Measurements from ENCODE around the gene TMEM50B. TPM values are rescaled to one million over a fixed set of nuclear protein-coding genes. Genes with fewer than 3 reads are reported as not detected.
A peak's percentile ranks its signal among the peaks of the same experiment; 100 is the strongest.
"Not testable (repeated sequence)": the region's sequence is repeated elsewhere in the genome, so short reads cannot be mapped to it uniquely, and the experiment has no call there.

The TMEM50B gene
- polyA plus RNA-seq, 4 donors, result 49.1 to 85.3 (median 56.4) TPM

DNA sequence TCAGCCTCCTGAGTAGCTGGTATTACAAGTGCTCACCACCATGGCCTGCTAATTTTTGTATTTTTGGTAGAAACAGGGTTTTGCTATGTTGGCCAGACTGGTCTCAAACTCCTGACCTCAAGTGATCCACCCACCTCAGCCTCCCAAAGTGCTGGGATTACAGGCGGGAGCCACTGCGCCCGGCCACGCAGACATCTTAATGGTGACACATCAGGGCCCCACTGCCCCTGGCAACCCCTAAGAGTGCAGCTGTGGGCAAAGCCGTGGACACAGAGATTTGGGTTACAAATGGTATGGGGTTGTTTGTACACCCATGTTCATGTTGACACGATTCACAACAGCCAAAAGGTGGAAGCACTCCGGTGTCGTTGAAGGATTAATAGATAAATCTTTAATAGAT lies 46.8 kb downstream of the TMEM50B start:
- no peak for DNase-seq (ENCODE audit: low read depth in 4 of 4, low spot score in 2 of 4)

DNA sequence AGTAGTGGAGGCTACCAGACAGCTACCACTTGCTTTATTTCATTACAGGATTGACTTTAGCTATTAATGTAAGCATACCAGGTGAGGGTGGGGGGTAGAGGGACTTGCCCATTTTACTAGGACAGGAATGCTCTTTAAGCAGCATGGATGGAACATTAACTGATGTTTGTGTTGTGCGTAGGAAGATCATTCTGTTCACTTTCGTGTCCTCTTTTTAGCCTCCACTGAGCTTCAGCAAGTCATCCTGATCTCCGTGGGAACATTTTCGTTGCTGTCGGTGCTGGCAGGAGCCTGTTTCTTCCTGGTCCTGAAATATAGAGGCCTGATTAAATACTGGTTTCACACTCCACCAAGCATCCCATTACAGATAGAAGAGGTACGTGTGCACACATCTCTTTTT lies 47.3 kb downstream of the TMEM50B start:
- DNase-seq (ENCODE audit: low read depth in 4 of 4, low spot score in 2 of 4), result no peak

DNA sequence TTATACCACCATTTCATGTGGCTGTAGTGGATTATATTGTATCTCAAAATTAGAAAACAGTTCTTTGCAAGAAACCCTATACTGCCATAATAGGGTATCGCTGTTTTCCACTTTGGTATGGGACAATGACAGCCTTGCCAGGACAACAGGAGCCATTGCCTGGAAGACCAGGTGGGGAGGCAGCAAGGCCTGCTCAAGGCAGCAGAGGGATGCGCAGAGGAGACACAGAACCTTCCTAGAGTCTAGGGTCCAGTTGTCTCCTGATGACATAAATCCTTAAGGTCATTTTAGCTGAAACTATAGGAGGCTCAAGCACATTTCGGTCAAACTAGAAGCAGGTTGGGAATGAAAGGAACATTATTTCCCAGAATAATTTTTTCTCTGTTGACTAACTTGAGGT lies 48.9 kb downstream of the TMEM50B start:
- no peak for DNase-seq (ENCODE audit: low read depth in 4 of 4, low spot score in 2 of 4)

DNA sequence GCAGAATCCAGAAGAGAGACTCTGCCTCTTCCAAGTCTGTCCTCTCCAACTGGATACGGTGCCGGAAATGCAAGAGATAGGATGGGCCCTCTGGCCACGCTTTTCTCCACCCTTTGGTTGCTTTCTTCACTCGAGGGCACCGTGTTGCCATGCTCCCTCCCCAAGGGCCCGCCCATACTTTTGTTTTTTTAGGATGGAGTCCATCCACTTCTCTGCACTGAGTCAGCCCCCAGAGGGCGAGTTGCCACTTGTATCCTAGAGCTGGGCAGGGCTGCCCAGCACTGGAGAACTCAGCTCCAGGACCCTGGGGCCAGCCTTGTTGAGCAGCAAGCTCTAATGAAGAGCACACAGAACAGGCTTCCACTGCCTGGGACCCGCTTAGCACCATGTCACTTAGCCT lies 51.1 kb downstream of the TMEM50B start:
- DNase-seq (ENCODE audit: low read depth in 4 of 4, low spot score in 2 of 4), result no peak

DNA sequence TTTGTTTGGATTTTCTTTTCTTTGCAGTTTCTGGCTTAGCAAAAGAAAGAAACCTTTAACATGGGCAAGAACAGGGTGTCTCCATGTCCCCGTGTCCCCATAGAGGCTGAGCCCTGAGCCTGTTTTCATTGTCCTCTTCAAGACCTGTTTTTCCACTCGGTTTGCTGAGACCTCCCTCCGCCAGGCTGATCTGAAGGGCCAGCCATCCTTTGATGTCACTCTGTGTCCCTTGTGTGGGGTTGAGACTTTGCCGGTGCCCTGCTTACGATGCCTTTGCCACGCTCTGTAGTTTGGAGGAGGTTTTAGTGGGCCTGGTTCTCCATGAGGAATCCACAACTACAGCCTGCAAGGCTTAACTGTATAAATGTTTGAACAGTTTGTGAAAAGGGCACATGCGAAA lies 52.7 kb downstream of the TMEM50B start:
- no peak for DNase-seq (ENCODE audit: low read depth in 4 of 4, low spot score in 2 of 4)

DNA sequence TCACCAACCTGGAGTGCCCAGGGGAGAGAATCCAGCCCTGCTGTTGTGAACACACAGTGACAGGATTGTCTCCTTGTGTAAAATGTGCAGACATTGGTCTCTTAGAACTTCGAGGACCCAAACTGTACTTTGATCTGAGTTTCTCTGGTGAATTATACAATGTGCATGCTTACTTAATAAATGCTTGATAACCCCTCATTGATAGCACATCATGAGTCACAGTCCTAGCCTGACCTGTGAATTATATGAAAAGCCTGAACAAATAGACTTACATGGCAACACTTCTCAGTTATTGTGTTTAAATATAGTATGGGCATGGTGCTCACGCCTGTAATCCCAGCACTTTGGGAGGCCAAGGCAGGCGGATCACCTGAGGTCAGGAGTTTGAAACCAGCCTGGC lies 53.9 kb downstream of the TMEM50B start:
- no peak for DNase-seq (ENCODE audit: low read depth in 4 of 4, low spot score in 2 of 4)

DNA sequence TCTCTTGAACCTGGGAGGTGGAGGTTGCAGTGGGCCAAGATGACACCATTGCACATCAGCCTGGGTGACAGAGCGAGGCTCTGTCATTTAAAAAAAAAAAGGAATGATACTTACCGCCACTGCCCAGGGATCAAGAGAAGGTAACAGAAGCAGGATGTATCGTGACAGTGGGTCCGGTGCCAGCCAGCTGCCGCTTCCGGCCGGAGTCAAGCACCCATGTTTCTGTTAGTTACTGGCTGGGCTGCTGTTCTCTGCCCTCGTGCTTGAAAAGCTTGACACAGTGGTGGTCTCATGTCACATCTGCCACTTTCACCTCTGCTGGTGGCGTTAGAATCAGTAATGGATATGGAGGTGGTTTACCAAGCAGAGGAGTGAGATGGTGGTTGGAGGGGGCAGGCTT lies 55.6 kb downstream of the TMEM50B start:
- DNase-seq (ENCODE audit: low read depth in 4 of 4, low spot score in 2 of 4), result no peak

DNA sequence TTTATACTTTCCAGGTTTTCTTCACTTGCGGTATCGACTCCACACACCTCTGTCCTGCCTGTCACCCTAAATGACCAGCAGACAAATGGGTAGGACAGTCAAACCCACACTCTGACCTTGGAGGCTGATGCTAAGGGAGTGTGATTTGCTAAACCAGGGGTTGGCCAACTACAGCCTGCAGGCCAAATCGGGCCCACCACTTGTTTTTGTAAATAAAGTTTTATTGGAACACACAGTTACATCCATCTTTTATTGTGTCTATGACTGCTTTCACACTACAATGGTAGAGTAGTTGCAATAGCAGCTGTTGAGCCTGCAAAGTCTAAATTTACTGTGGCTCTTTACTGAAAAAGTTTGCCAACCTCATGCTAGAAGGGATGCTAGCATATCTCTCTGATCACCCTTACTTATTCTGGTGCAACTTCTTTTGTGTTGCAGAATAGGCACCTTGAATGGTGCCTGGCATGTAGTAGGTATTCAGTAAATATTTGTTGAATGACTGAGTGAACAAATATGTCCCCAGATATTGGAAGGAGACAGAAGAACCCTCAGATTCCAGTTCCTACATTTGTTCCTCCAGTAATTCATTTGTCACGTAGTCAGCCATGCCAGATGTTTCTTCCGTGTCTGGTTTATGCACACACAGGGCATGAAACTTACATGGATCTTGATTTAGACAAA lies 57.9 kb downstream of the TMEM50B start:
- no peak for DNase-seq (ENCODE audit: low read depth in 4 of 4, low spot score in 2 of 4)

DNA sequence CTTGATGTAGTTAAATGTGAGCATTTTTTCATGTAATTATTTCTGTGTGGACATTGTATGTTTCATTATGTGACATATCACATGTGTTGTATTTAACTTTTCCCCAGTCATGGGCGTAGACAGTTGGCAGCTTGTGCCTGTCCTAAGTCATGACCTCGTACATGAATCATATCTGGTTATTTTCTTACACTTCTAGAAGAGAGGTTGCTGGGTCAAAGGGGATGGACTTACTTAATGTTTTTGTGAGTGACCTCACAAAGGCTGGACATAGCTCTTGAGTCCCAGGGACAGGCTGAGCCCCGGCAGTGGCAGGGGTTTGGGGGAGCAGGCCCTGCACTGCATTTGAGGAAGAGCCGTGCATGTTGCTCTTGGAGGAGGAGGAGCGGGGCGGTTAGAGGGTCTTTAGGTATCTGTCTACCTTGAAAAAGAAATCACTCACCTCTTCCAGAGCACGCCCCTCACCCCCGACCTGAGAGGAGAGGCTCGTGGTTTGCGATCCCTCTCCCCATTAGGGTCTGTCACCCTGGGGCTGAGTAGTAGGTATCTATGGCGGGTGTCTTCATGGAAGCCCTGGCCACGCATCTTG lies 60.1 kb downstream of the TMEM50B start:
- DNase-seq (ENCODE audit: low read depth in 4 of 4, low spot score in 2 of 4), result no peak

DNA sequence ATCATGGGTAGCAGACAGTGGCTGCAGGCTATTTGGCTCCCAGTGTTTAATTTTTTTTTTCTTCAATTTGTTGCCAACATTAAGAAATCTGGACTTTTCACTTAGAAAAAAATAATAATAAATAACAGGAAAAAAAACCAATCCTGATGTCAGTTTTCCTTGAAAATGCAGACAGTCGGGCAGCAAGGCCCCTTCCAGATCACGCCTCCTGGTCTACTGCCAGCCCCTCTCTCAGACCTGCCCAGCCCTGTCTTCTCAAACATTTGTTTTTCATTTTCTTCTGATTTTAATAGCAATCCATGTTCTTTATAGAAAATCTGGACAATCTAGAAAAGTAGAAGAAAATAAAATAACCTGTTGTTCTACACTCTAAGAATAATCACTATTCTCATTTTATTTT lies 61.1 kb downstream of the TMEM50B start:
- no peak for DNase-seq (ENCODE audit: low read depth in 4 of 4, low spot score in 2 of 4)

DNA sequence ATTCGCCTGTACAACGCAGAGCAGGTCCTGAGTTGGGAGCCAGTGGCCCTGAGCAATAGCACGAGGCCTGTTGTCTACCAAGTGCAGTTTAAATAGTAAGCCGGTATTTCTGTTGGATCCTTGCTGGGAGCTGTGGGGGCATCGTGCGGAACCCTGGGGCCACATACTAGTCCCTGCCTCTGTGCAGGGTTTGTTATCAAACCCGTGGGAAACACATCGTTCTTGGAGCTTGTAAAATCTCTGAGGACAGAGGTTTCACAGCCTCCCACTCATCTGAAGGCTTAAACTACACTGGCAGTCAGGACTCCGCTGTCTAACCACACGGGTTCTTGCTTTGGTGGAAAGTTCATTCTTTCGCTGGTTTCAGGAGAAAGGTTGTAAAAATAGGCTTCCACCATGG lies 64.8 kb downstream of the TMEM50B start:
- no peak for DNase-seq (ENCODE audit: low read depth in 4 of 4, low spot score in 2 of 4)

DNA sequence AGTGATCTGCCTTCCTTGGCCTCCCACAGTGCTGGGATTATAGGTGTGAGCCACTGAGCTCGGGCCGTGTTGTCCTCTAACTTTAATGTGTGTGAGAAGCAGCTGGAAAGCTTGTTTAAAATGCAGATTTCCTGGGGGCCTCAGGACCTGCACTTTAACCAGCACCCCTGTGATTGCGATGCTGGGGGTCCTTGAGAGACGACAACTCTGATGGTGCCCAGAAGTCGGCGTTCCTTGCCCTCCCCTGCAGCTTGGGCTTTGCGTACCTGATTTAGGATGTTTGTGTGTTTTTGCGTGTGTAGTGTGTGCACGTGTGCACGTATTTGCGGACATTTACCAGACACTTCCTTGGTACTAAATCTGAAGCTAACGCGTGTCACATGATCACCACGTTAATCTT lies 65.7 kb downstream of the TMEM50B start:
- DNase-seq (ENCODE audit: low read depth in 4 of 4, low spot score in 2 of 4), result no peak

DNA sequence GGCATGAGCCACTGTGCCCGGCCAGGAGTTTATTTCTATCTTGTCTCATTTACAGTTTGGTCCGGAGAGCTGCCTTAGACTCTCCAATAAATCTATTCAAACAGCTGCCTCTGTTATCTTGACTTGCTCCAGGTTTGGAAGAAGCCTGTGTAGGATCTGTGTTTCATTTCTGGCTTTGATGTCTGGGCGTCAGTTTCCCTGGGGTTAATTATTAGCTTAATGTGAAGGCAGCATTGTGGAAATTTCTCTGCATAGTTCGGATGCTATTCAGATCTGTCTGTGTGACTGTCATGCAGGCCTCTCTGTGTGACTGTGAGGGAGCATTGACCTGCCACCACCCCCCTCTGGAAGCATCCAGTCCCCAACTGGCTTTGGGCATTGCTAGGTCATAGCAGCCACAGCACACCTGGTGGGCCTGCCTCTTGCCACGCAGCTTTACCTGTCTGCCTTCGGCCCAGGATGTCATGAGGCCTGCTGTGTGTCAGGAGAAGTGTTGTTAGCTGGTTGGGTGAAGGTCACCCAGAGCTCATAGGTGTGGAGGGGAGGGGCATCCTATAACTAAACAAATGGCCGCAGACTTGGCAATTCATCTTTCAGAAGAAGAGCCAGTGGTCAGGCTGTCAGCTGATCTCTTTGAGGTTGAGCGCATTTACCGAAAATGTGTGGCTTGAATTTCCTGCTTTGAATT lies 66.8 kb downstream of the TMEM50B start:
- no peak for DNase-seq (ENCODE audit: low read depth in 4 of 4, low spot score in 2 of 4)

DNA sequence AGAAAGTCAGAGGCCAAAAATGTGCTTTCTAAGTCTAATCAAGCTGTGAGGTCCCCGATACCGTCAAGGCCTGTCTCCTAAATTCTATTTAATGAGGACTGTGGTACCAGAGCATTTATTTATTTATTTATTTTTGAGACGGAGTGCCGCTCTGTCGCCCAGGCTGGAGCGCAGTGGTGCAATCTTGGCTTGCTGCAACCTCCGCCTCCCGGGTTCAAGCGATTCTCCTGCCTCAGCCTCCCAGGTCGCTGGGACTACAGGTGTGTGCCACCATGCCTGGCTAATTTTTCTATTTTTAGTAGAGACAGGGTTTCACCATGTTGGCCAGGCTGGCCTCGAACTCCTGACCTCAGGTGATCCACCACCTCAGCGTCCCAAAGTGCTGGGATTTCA lies 67.3 kb downstream of the TMEM50B start:
- not testable (repeated sequence) for DNase-seq (ENCODE audit: low read depth in 4 of 4, low spot score in 2 of 4)

DNA sequence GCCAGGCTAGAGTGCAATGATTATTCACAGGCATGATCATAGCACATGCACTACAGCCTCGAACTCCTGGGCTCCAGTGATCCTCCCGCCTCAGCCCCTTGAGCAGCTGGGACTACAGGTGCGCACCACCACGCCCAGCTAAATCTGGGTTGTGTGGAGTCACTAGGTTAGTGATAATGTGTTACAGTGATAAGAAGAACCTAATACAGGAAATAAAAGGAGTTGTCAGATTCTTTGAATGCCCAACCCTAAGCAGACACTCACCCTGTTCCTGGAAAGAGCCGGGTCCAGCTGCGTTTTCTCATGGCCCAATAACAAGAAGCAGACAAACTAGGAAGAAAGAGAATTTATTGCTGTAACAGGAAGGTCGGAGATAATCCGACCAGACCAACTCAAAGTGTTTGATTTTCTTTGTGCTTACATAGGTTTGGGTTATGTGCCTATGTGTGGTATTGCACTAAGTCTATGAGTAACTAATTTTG lies 67.8 kb downstream of the TMEM50B start:
- DNase-seq (ENCODE audit: low read depth in 4 of 4, low spot score in 2 of 4), result no peak

DNA sequence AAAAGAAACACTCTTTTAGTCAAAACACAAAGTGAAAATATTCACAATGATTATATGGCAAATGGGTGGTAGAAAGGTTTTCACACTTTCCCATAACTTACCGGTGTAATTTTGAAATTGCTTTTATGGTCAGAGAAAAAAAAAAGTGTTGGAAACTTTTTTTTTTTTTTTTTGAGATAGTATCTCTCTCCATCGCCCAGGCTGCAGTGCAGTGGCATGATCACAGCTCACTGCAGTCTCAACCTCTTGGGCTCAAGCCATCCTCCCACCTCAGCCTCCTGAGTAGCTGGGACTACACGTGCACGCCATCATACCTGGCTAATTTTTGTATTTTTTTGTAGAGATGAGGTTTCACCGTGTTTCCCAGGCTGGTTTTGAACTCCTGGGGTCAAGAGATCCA lies 73.3 kb downstream of the TMEM50B start:
- DNase-seq (ENCODE audit: low read depth in 4 of 4, low spot score in 2 of 4), result no peak

DNA sequence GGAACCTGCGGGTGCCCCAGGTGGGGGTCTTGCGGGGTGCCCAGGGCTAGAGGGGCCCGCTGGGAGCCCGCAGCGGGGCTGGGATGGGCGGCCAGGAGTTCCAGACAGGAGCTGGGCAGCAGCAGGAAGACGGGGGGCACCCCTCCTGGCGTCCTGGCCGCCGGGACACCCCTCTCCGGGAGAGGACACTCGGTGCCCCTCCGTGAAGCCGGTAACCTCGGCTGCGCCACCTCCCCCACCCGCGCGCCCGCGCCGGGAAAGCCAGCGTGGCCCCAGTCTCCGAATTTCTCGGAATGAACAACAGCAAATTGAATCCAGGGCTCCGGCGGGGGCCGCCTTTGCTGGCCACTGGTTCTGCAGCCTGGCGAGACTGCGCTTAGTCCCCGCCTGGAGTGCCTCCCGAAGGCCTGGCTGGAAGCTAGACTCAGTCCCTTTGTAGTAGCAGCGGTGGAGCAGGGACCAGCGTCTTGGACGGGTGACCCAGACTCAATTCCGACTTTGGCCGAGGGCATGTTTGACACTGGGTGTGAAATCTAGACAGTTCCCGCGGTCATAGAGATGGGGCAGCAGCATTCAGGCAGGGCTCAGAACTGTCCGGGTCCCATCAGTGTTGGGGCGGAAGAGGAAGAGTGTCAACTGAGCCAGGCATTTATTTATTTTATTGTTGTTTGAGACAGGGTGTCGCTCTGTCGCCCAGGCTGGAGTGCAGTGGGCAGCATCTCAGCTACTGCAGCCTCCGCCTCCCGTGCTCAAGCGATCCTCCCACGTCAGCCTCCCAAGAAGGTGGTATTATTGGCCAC lies 75.8 kb downstream of the TMEM50B start:
- DNase-seq (ENCODE audit: low read depth in 4 of 4, low spot score in 2 of 4), result peak in 2 of 4 donors; percentile 39 to 68

DNA sequence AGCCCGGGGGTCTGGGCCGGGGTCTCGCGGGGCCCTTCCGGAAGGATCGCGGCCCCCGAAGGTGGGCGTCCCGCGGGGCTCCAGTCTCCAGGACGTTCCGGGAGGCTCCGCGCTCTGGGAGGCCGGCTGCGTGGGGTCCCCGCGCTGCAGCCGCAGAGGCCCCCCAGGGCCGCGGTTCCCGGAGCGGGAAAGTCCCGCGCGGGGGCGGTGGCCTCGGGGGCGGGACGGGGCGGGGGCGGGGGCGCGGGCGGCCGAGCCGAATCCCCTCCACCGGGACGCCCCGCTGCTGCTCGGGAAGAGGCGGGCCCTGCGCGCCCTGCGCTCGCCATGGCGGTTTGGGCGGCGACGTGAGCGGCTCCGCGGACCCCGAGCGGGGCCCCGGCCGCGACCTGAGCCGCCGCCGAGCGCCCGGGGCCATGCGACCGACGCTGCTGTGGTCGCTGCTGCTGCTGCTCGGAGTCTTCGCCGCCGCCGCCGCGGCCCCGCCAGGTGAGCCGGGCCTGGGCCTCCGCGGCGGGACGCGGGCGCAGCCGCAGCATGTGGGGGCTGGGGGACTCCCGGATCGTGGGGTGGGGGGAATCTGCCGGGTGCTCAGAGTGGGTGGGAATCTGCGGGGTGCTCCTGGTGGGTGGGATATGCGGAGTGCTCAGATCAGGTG lies 76.5 kb downstream of the TMEM50B start, which contains the start of gene IFNGR2:
IFNGR2 (plus strand) TSS at position 286 of the 658 bp plus-strand sequence; CDS start at position 417, 131 bp downstream.
- DNase-seq (ENCODE audit: low read depth in 4 of 4, low spot score in 2 of 4), result no peak

DNA sequence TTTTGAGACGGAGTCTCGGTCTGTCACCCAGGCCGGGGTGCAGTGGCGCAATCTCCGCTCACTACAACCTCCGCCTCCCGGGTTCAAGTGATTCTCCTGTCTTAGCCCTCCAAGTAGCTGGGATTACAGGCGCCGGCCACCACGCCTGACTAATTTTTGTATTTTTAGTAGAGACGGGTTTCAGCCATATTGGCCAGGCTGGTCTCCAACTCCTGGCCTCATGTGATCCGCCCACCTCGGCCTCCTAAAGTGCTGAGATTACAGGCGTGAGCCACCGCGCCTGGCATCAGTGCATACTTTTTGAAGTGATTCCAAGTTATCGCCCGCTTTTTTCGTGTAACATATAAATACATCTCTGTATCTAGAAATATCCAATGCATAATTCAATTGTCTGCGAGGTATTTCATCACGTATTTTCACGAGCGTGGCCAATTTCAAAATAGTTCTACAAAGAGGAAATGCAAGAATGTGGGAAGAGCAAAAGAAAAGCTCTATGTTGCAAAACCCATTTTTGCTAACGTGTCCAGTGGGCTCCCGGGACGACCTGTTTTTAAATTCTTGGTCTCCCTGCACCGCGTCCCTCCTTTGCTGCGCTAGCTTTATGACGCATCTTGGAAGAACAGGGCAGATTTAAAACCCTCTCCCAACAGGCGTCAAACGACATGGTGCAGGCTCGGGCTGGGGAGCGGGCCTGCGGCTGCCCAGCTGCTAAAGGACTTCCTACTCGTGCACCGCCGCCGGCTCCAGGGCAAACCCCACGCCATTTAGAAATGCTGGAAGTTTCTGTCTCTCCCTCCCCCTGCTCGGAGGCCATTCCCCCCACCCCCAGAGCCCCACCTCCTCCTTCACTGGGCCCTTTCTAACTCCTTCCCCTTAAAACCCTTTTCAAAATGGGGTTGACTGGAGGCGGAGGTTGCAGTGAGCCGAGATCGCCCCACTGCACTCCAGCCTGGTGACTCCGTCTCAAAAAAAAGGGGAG lies 77.5 kb downstream of the TMEM50B start:
- DNase-seq (ENCODE audit: low read depth in 4 of 4, low spot score in 2 of 4), result no peak

Measured in left renal cortex interstitium (tissue), 4 donors.